ENCODE data around the gene YY1. TPM values are rescaled to one million over a fixed set of nuclear protein-coding genes. Genes with fewer than 3 reads are reported as not detected.

The YY1 gene
- total RNA-seq, 2 donors from 2014 or later, result 42.8 to 52.3 TPM

- no peak overlapping the region for H3K4me3 ChIP-seq
- no peaks in the 10 kb centered on the region for H3K27me3 ChIP-seq (replicated peaks; ENCODE audit: insufficient read depth)
- H3K9me3 ChIP-seq, result no peaks in the 10 kb centered on the region
- H3K27ac ChIP-seq, result peak overlapping the region in 1 of 2 donors; percentile 96
- DNase-seq (ENCODE audit: low spot score) (no peak), ATAC-seq (ENCODE audit: insufficient number of reproducible peaks, low FRiP score, low read depth) (no peak)
- H3K36me3 ChIP-seq, result no peaks in the 10 kb centered on the region
- peaks cover 5 to 11% of the 10 kb centered on the region in 2 donors for H3K4me1 ChIP-seq (ENCODE audit: control insufficient read depth in 1 of 2, low read depth in 2 of 2)
- TF ChIP-seq, protein P1, sequence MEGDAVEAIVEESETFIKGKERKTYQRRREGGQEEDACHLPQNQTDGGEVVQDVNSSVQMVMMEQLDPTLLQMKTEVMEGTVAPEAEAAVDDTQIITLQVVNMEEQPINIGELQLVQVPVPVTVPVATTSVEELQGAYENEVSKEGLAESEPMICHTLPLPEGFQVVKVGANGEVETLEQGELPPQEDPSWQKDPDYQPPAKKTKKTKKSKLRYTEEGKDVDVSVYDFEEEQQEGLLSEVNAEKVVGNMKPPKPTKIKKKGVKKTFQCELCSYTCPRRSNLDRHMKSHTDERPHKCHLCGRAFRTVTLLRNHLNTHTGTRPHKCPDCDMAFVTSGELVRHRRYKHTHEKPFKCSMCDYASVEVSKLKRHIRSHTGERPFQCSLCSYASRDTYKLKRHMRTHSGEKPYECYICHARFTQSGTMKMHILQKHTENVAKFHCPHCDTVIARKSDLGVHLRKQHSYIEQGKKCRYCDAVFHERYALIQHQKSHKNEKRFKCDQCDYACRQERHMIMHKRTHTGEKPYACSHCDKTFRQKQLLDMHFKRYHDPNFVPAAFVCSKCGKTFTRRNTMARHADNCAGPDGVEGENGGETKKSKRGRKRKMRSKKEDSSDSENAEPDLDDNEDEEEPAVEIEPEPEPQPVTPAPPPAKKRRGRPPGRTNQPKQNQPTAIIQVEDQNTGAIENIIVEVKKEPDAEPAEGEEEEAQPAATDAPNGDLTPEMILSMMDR (IDR thresholded peaks at IDR 0.05), result no peak
Observed at GRCh38 chr14:100215330-100215885, 23.5 kb upstream of the YY1 start.

GRCh38 chr14:100219126-100219785, 19.7 kb upstream of the YY1 start:
- TF ChIP-seq, protein P1 (IDR thresholded peaks at IDR 0.05), result no peak
- ATAC-seq (ENCODE audit: insufficient number of reproducible peaks, low FRiP score, low read depth), result no peak
- H3K27ac ChIP-seq, result no peak overlapping the region
- H3K4me3 ChIP-seq, result no peak overlapping the region
- no peaks in the 10 kb centered on the region for H3K9me3 ChIP-seq
- H3K27me3 ChIP-seq (replicated peaks; ENCODE audit: insufficient read depth), result no peaks in the 10 kb centered on the region
- no peak for DNase-seq (ENCODE audit: low spot score)
- H3K36me3 ChIP-seq, result no peaks in the 10 kb centered on the region
- H3K4me1 ChIP-seq (ENCODE audit: control insufficient read depth in 1 of 2, low read depth in 2 of 2), result peaks cover 10 to 34% of the 10 kb centered on the region in 2 donors

GRCh38 chr14:100221533-100222223, 17.3 kb upstream of the YY1 start:
- TF ChIP-seq, protein P1 (IDR thresholded peaks at IDR 0.05), result no peak
- peak; percentile 18 for ATAC-seq (ENCODE audit: insufficient number of reproducible peaks, low FRiP score, low read depth)
- Histone ChIP-seq H3K36me3 (no peaks in the 10 kb centered on the region), H3K27ac (peak overlapping the region; percentile 29 to 50), H3K27me3 (replicated peaks; ENCODE audit: insufficient read depth) (no peaks in the 10 kb centered on the region), H3K4me3 (peak overlapping the region; percentile 70), H3K4me1 (ENCODE audit: control insufficient read depth in 1 of 2, low read depth in 2 of 2) (peaks cover 10 to 36% of the 10 kb centered on the region in 2 donors), H3K9me3 (no peaks in the 10 kb centered on the region)
- DNase-seq (ENCODE audit: low spot score), result no peak

GRCh38 chr14:100222224-100223093, 16.5 kb upstream of the YY1 start:
- TF ChIP-seq, protein P1 (IDR thresholded peaks at IDR 0.05), result no peak
- no peaks in the 10 kb centered on the region for H3K27me3 ChIP-seq (replicated peaks; ENCODE audit: insufficient read depth)
- no peaks in the 10 kb centered on the region for H3K9me3 ChIP-seq
- peak overlapping the region in 1 of 2 donors; percentile 29 for H3K27ac ChIP-seq
- no peak for DNase-seq (ENCODE audit: low spot score)
- H3K4me1 ChIP-seq (ENCODE audit: control insufficient read depth in 1 of 2, low read depth in 2 of 2), result peaks cover 10 to 36% of the 10 kb centered on the region in 2 donors
- H3K36me3 ChIP-seq, result no peaks in the 10 kb centered on the region
- no peak for ATAC-seq (ENCODE audit: insufficient number of reproducible peaks, low FRiP score, low read depth)
- peak overlapping the region; percentile 70 for H3K4me3 ChIP-seq
